Measurements from ENCODE around the gene TAF11L5. TPM values are rescaled to one million over a fixed set of nuclear protein-coding genes. Genes with fewer than 3 reads are reported as not detected.

Gene TAF11L5
- total and polyA plus RNA-seq, 2 of the 8 experiments (the other 6 are each of a cell fraction or from before 2014, with no cell fraction given): not detected

DNA sequence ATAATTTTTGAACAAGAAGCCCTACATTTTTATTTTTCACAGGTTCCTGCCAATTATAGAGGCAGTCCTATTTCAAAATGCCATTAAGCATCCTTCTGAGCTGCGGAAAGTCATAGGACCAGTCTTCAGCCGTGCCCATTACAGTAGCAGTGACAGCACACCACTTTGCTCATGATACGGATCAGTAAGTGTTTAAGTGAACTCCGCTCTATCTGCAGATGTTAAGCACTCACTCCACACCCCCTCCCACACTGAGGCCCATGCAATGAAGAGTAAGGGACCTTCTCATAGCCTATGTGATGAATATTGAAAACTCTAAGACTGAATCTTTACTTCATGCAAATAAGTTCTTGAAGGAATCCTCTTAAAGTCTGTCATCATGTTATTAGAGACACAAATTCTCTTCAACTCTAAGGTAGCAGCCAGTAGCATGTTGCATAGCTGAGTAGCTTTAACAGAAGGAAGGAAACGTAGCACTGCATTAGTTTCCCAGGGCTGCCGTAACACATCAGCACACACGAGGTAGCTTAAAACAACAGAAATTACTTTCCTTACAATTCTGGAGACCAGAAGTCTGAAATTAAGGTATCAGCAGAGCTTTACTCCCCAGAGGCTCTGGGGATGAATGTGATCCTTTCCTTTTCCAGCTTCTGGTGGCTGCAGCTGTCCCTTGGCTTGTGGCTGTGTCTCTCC is 47.3 kb upstream of the TAF11L5 start (continued):
- TF ChIP-seq GTF2F1 (IDR thresholded peaks at IDR 0.05; ENCODE audit: borderline replicate concordance, low read depth, low read length) (no peak), SP1 (IDR thresholded peaks at IDR 0.05; ENCODE audit: low read depth, low read length) (no peak), TCF12 (IDR thresholded peaks at IDR 0.05; ENCODE audit: low read depth, low read length) (no peak), RFX5 (IDR thresholded peaks at IDR 0.05; ENCODE audit: borderline replicate concordance, low read depth, low read length) (no peak), CREB1 (IDR thresholded peaks at IDR 0.05) (no peak), SP2 (IDR thresholded peaks at IDR 0.05; ENCODE audit: low read length) (no peak)
- TF ChIP-seq, protein P1, sequence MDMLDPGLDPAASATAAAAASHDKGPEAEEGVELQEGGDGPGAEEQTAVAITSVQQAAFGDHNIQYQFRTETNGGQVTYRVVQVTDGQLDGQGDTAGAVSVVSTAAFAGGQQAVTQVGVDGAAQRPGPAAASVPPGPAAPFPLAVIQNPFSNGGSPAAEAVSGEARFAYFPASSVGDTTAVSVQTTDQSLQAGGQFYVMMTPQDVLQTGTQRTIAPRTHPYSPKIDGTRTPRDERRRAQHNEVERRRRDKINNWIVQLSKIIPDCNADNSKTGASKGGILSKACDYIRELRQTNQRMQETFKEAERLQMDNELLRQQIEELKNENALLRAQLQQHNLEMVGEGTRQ (IDR thresholded peaks at IDR 0.05; ENCODE audit: low read length): no peak

Measured in H1 (cell line).